Fibroblast of skin of right biceps (primary cell): ENCODE results near the gene SSRP1.
"Not testable (repeated sequence)": the region's sequence is repeated elsewhere in the genome, so short reads cannot be mapped to it uniquely, and the experiment has no call there.

Source experiments
- DNase-seq: peaks from one replicate; pipeline ENCODE4 v3.0.0-alpha.2; 2013

SSRP1 gene

GRCh38 chr11:57335343-57336110, at the start of gene SSRP1:
TSS of gene SSRP1 (minus strand) at chr11:57335892. CDS start at chr11:57335121, 771 bp downstream.
- peak; percentile 91 for DNase-seq

GRCh38 chr11:57380975-57381374, 45.3 kb upstream of the SSRP1 start, which contains the start of gene PRG3:
TSS of gene PRG3 (minus strand) at chr11:57381150. CDS start at chr11:57380708, 442 bp downstream.
- DNase-seq: no peak

GRCh38 chr11:57379732-57380131, 44.0 kb upstream of the SSRP1 start:
- DNase-seq: peak; percentile 12

GRCh38 chr11:57378186-57378585, 42.5 kb upstream of the SSRP1 start:
- no peak for DNase-seq

- DNase-seq: no peak
Observed at GRCh38 chr11:57377107-57377506, 41.4 kb upstream of the SSRP1 start.

- no peak for DNase-seq
Observed at GRCh38 chr11:57376095-57377090, 40.7 kb upstream of the SSRP1 start.

- no peak for DNase-seq
Observed at GRCh38 chr11:57375490-57375889, 39.8 kb upstream of the SSRP1 start.

GRCh38 chr11:57374966-57375365, 39.3 kb upstream of the SSRP1 start:
- DNase-seq: no peak

- DNase-seq: no peak
Observed at GRCh38 chr11:57373146-57373545, 37.5 kb upstream of the SSRP1 start.

GRCh38 chr11:57370941-57371340, 35.2 kb upstream of the SSRP1 start:
- DNase-seq: no peak

- no peak for DNase-seq
Observed at GRCh38 chr11:57370251-57370650, 34.6 kb upstream of the SSRP1 start.

- no peak for DNase-seq
Observed at GRCh38 chr11:57368845-57369232, 33.1 kb upstream of the SSRP1 start.

GRCh38 chr11:57368106-57368844, 32.6 kb upstream of the SSRP1 start:
- no peak for DNase-seq

GRCh38 chr11:57364851-57365660, 29.4 kb upstream of the SSRP1 start:
- DNase-seq: no peak

GRCh38 chr11:57363131-57364080, 27.7 kb upstream of the SSRP1 start:
- DNase-seq: no peak

GRCh38 chr11:57361926-57362325, 26.2 kb upstream of the SSRP1 start:
- DNase-seq: no peak

GRCh38 chr11:57361420-57361819, 25.7 kb upstream of the SSRP1 start:
- not testable (repeated sequence) for DNase-seq

- DNase-seq: no peak
Observed at GRCh38 chr11:57360991-57361390, 25.3 kb upstream of the SSRP1 start.

- no peak for DNase-seq
Observed at GRCh38 chr11:57359896-57360690, 24.4 kb upstream of the SSRP1 start.

GRCh38 chr11:57359396-57359795, 23.7 kb upstream of the SSRP1 start:
- DNase-seq: no peak
